GM12878 (cell line): Measurements from ENCODE around the gene YEATS2.
A peak's percentile ranks its signal among the peaks of the same experiment; 100 is the strongest.

Source experiments
- CTCF ChIP-seq, 3 experiments: IDR thresholded peaks in 2 of 3; conservative IDR thresholded peaks in 1 of 3; 2 replicates each; pipeline ENCODE4 v1.5.1; 2011; ENCODE audit warnings: low read depth in 3 of 3, low read length in 3 of 3, mild to moderate bottlenecking in 3 of 3, control low read depth in 2 of 3, moderate library complexity in 2 of 3, inconsistent platforms in 1 of 3, mixed read lengths in 1 of 3; ENCODE audit not compliant: control insufficient read depth in 2 of 3, insufficient read depth in 1 of 3; ENCODE audit errors: extremely low read depth in 1 of 3
- EZH2 ChIP-seq: IDR thresholded peaks from 2 replicates; pipeline ENCODE4 v1.6.1; 2012; ENCODE audit warnings: low read depth, mild to moderate bottlenecking, control low read depth, inconsistent platforms, low read length, borderline replicate concordance; ENCODE audit not compliant: control insufficient read depth
- JUND ChIP-seq: IDR thresholded peaks from 2 replicates; pipeline ENCODE4 v1.6.1; 2012; ENCODE audit warnings: low read depth, mild to moderate bottlenecking, low read length, improper control_type of control experiment, moderate library complexity
- KAT2A ChIP-seq: conservative IDR thresholded peaks from 2 replicates; pipeline ENCODE4 v1.6.1; 2011; ENCODE audit warnings: low read depth, low read length; ENCODE audit not compliant: control insufficient read depth
- POLR2A ChIP-seq: IDR thresholded peaks from 2 replicates; pipeline ENCODE4 v1.6.1; 2011; ENCODE audit warnings: low read depth, mild to moderate bottlenecking, low read length
- SMAD1 ChIP-seq: fragments of 450-650 bp; IDR thresholded peaks from 2 replicates; pipeline ENCODE4 v1.6.1; 2018; ENCODE audit warnings: mild to moderate bottlenecking, low read depth; ENCODE audit not compliant: partially characterized antibody
- ZBTB11 ChIP-seq: fragments of 450-650 bp; formaldehyde crosslinking; IDR thresholded peaks from 2 replicates; pipeline ENCODE4 v1.5.0; 2022; ENCODE audit warnings: mild to moderate bottlenecking, missing genetic modification characterization
- ZNF274 ChIP-seq: IDR thresholded peaks from one replicate; pipeline ENCODE4 v1.8.0; 2011; ENCODE audit not compliant: insufficient read length, insufficient read depth

- peak; percentile 20 to 41 (median 26); a peak in 4 of 6 replicates for TF ChIP-seq CTCF (IDR thresholded peaks at IDR 0.05 in 2 of 3, conservative IDR thresholded peaks at IDR 0.05 in 1 of 3; ENCODE audit: control insufficient read depth in 2 of 3, extremely low read depth in 1 of 3, insufficient read depth in 1 of 3, low read depth in 3 of 3, low read length in 3 of 3)
- TF ChIP-seq POLR2A: no peak; the same call in 1 of the 2 replicates
- no peak for TF ChIP-seq SMAD1
- no peak for TF ChIP-seq KAT2A
- no peak for TF ChIP-seq JUND
- TF ChIP-seq EZH2: no peak
- no peak for TF ChIP-seq ZNF274
- no peak for TF ChIP-seq ZBTB11 (CRISPR knock-in tag)
Measured at GRCh38 chr3:183825456-183826161, 128.0 kb downstream of the YEATS2 start, which contains the start of gene MAP6D1.
